Panc1 (cell line): ENCODE data around the gene SLC8B1. TPM values are rescaled to one million over a fixed set of nuclear protein-coding genes. Genes with fewer than 3 reads are reported as not detected.

Experiments used
- ATAC-seq: fragments of 200-7000 bp; cut with Tn5 transposase; 2 replicates; pipeline ENCODE4 v1.9.1; 2020; ENCODE audit warnings: mild to moderate bottlenecking, moderate library complexity
- BruUV-seq: library from RNA; stranded (reverse); fragments of 400-500 nt; replicated peaks from 2 replicates; lab custom pipeline; 2021; lab: Mats Ljungman, UMichigan
- CTCF ChIA-PET: fragments of 300-600 bp; sonication (Branson Sonifier 250); formaldehyde crosslinking; loops from one replicate; lab custom pipeline; 2022; ENCODE audit warnings: antibody characterized with exemption; lab: Charles Lee
- POLR2A ChIA-PET: fragments of 300-600 bp; sonication (Branson Sonifier 250); formaldehyde crosslinking; loops from one replicate; lab custom pipeline; 2022; ENCODE audit warnings: antibody characterized with exemption; lab: Charles Lee
- DNase-seq: peaks from one replicate; pipeline ENCODE4 v3.0.0-alpha.2; 2010; ENCODE audit warnings: low read depth, low spot score
- H3K27ac ChIP-seq: 2 replicates; pipeline ENCODE4 v1.5.1; 2011; ENCODE audit warnings: mild to moderate bottlenecking, low read length, inconsistent platforms
- H3K27me3 ChIP-seq: fragments of 200-500 bp; sonication (Bioruptor generic); 2 replicates; pipeline ENCODE4 v1.6.0; 2014; ENCODE audit warnings: low read length, inconsistent platforms; ENCODE audit not compliant: control insufficient read depth, insufficient read depth
- H3K36me3 ChIP-seq: fragments of 200-500 bp; sonication (Bioruptor generic); 2 replicates; pipeline ENCODE4 v1.5.1; 2014; ENCODE audit warnings: inconsistent platforms, mild to moderate bottlenecking, low read length, moderate library complexity; ENCODE audit not compliant: control insufficient read depth, insufficient read depth
- H3K4me1 ChIP-seq: 2 replicates; pipeline ENCODE4 v1.5.1; 2011; ENCODE audit warnings: inconsistent platforms, mild to moderate bottlenecking, low read length, moderate library complexity; ENCODE audit not compliant: control insufficient read depth, insufficient read depth
- H3K4me3 ChIP-seq, 2 experiments: 2 replicates each; pipeline ENCODE4 v1.5.1; 2011 to 2012; ENCODE audit warnings: low read depth in 2 of 2, low read length in 2 of 2, mild to moderate bottlenecking in 2 of 2, inconsistent platforms in 1 of 2, moderate library complexity in 1 of 2
- H3K9me3 ChIP-seq: fragments of 200-500 bp; sonication (Bioruptor generic); 2 replicates; pipeline ENCODE4 v1.5.1; 2014; ENCODE audit warnings: low read depth, mild to moderate bottlenecking, inconsistent platforms, low read length, moderate library complexity; ENCODE audit not compliant: control insufficient read depth, insufficient read depth
- POLR2AphosphoS5 ChIP-seq: IDR thresholded peaks from 2 replicates; pipeline ENCODE4 v1.6.1; 2012; ENCODE audit warnings: mild to moderate bottlenecking, low read depth, low read length, moderate library complexity
- SIN3A ChIP-seq: IDR thresholded peaks from 2 replicates; pipeline ENCODE4 v1.6.1; 2012; ENCODE audit warnings: low read depth, mild to moderate bottlenecking, low read length, moderate library complexity, borderline replicate concordance; ENCODE audit not compliant: insufficient read depth
- TCF7L2 ChIP-seq: IDR thresholded peaks from 2 replicates; pipeline ENCODE4 v1.6.1; 2011; ENCODE audit warnings: mild to moderate bottlenecking, low read depth, low read length, inconsistent platforms
- in situ Hi-C: cut with HindIII; loops from 2 replicates; pipeline ENCODE4 v1.10.0; 2016; ENCODE audit warnings: low sequenced_read_pairs, low pct_unique_long_range_greater_than_20kb
- intact Hi-C: fragments of 100-400 bp; cut with micrococcal nuclease; formaldehyde crosslinking; loops from one replicate; pipeline ENCODE4 v1.10.0; 2022; ENCODE audit not compliant: unreplicated experiment
- total RNA-seq: library from RNA; stranded (reverse); gene quantifications from one replicate; pipeline ENCODE4 v1.2.1, GENCODE V29; 2021; ENCODE audit not compliant: unreplicated experiment
- TF ChIP-seq, protein P1 (sequence below), 2 experiments: IDR thresholded peaks; 2 replicates each; pipeline ENCODE4 v1.6.1; 2011 to 2012; ENCODE audit warnings: low read depth in 2 of 2, control low read depth in 1 of 2, low read length in 1 of 2, mild to moderate bottlenecking in 1 of 2, moderate library complexity in 1 of 2; ENCODE audit not compliant: insufficient read depth in 1 of 2
- TF ChIP-seq, protein P2 (sequence below): fragments of 450-650 bp; IDR thresholded peaks from 2 replicates; pipeline ENCODE4 v1.5.1; 2017; ENCODE audit warnings: mild to moderate bottlenecking

The SLC8B1 gene
- total RNA-seq, 1 experiment from 2014 or later, result 26.7 TPM

DNA sequence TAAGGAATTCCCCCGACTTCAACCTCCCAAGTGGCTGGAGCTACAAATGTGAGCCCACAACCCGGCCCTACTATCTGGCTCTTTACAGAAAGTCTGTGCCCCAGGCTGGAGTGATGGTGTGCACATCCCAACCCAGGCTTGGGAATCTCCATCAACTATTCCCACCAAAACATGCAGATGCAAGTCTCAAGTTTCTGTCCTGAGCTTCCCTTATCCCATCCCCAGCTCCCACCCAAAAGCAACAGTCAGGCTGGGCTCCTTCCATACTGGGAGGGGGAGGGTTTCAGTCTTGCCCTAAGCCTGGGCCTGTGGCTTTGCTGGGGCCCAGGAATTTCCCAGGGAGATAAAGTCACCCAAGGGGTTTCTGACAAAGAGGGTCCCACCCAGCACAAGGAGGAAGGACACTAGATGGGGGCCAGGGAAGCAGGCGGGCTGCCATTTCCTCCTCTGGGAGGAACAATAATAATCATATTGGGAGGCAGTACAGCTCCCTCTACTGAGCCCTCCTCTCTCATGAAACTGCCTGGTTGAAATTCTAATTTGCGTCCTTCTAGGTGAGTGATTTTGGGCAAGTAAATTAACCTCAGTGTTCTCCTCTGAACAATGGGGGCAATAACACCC, 8.0 kb downstream of the SLC8B1 start:
- Histone ChIP-seq H3K36me3 (no peaks in the 10 kb centered on the region), H3K9me3 (no peaks in the 10 kb centered on the region), H3K27me3 (no peaks in the 10 kb centered on the region), H3K27ac (no peak overlapping the region), H3K4me3 (no peak overlapping the region), H3K4me1 (peaks cover 3% of the 10 kb centered on the region; the same call in 1 of the 2 replicates)
- CTCF ChIA-PET, result no interaction called here
- intact Hi-C loops (no loop called here), in situ Hi-C loops (no loop called here)
- ATAC-seq, result no peak
- no peak for TF ChIP-seq POLR2AphosphoS5
- POLR2A ChIA-PET, result no interaction called here
- BruUV-seq, result no TSS peak
- DNase-seq, result no peak

DNA sequence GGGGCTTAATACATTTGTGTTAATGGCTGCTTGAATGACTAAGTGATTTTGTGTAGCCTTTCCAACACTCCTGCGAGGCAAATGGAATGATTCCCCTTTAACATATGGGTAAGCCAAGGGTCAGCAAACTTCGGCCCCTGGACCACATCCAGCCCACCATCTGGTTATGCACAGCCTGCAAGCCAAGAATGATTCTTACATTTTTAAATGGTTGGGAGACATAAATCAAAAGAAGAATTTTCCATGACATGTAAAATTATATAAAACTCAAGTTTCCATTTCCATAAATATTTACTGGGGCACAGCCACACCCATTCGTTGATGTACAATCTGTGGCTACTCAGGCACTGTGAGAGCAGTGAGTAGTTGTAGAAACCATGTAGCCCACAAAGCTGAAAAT, 9.0 kb downstream of the SLC8B1 start:
- H3K27me3 ChIP-seq, result no peaks in the 10 kb centered on the region
- POLR2A ChIA-PET, result no interaction called here

More for the DNA sequence above, 9.0 kb downstream of the SLC8B1 start:
- H3K36me3 ChIP-seq, result no peaks in the 10 kb centered on the region
- no peak overlapping the region for H3K27ac ChIP-seq
- DNase-seq (no peak), ATAC-seq (no peak)
- no peaks in the 10 kb centered on the region for H3K9me3 ChIP-seq
- no peak overlapping the region for H3K4me3 ChIP-seq
- no TSS peak for BruUV-seq
- CTCF ChIA-PET, result no interaction called here
- intact Hi-C loops (no loop called here), in situ Hi-C loops (no loop called here)
- TF ChIP-seq TCF7L2 (no peak), SIN3A (no peak), POLR2AphosphoS5 (no peak)
- TF ChIP-seq, protein P1, sequence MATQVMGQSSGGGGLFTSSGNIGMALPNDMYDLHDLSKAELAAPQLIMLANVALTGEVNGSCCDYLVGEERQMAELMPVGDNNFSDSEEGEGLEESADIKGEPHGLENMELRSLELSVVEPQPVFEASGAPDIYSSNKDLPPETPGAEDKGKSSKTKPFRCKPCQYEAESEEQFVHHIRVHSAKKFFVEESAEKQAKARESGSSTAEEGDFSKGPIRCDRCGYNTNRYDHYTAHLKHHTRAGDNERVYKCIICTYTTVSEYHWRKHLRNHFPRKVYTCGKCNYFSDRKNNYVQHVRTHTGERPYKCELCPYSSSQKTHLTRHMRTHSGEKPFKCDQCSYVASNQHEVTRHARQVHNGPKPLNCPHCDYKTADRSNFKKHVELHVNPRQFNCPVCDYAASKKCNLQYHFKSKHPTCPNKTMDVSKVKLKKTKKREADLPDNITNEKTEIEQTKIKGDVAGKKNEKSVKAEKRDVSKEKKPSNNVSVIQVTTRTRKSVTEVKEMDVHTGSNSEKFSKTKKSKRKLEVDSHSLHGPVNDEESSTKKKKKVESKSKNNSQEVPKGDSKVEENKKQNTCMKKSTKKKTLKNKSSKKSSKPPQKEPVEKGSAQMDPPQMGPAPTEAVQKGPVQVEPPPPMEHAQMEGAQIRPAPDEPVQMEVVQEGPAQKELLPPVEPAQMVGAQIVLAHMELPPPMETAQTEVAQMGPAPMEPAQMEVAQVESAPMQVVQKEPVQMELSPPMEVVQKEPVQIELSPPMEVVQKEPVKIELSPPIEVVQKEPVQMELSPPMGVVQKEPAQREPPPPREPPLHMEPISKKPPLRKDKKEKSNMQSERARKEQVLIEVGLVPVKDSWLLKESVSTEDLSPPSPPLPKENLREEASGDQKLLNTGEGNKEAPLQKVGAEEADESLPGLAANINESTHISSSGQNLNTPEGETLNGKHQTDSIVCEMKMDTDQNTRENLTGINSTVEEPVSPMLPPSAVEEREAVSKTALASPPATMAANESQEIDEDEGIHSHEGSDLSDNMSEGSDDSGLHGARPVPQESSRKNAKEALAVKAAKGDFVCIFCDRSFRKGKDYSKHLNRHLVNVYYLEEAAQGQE (IDR thresholded peaks at IDR 0.05; ENCODE audit: insufficient read depth in 1 of 2, low read depth in 2 of 2, low read length in 1 of 2), result no peak
- TF ChIP-seq, protein P2, sequence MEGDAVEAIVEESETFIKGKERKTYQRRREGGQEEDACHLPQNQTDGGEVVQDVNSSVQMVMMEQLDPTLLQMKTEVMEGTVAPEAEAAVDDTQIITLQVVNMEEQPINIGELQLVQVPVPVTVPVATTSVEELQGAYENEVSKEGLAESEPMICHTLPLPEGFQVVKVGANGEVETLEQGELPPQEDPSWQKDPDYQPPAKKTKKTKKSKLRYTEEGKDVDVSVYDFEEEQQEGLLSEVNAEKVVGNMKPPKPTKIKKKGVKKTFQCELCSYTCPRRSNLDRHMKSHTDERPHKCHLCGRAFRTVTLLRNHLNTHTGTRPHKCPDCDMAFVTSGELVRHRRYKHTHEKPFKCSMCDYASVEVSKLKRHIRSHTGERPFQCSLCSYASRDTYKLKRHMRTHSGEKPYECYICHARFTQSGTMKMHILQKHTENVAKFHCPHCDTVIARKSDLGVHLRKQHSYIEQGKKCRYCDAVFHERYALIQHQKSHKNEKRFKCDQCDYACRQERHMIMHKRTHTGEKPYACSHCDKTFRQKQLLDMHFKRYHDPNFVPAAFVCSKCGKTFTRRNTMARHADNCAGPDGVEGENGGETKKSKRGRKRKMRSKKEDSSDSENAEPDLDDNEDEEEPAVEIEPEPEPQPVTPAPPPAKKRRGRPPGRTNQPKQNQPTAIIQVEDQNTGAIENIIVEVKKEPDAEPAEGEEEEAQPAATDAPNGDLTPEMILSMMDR, result no peak
- peaks cover 3% of the 10 kb centered on the region; the same call in 1 of the 2 replicates for H3K4me1 ChIP-seq
